Stimulated activated CD8-positive, alpha-beta memory T cell treated with anti-CD3 and anti-CD28 coated beads, Interleukin-15, amount 100 ng/mL, for 1 hour (primary cell): ENCODE results near the gene ILK.

Source experiments
- DNase-seq: peaks from one replicate; pipeline ENCODE4 v3.0.0-alpha.2; 2020; ENCODE audit warnings: low read depth

Gene ILK

GRCh38 chr11:6622261-6623171 lies 18.9 kb downstream of the ILK start:
- DNase-seq: no peak

- no peak for DNase-seq
These were observed 20.1 kb downstream of the ILK start for GRCh38 chr11:6623391-6624363.

- DNase-seq: no peak
These were observed 21.7 kb downstream of the ILK start for GRCh38 chr11:6625156-6625831.

GRCh38 chr11:6625832-6626420 lies 22.4 kb downstream of the ILK start:
- no peak for DNase-seq

- no peak for DNase-seq
These were observed 23.6 kb downstream of the ILK start for GRCh38 chr11:6626971-6627761.

- DNase-seq: no peak
These were observed 24.2 kb downstream of the ILK start for GRCh38 chr11:6627762-6628241.

- DNase-seq: no peak
These were observed 25.0 kb downstream of the ILK start for GRCh38 chr11:6628526-6628925.

- DNase-seq: no peak
These were observed 26.0 kb downstream of the ILK start for GRCh38 chr11:6629573-6629891.

- no peak for DNase-seq
These were observed 26.5 kb downstream of the ILK start for GRCh38 chr11:6629892-6630631.

- no peak for DNase-seq
These were observed 27.2 kb downstream of the ILK start for GRCh38 chr11:6630632-6631291.

- DNase-seq: no peak
These were observed 27.9 kb downstream of the ILK start for GRCh38 chr11:6631361-6631890.

GRCh38 chr11:6632116-6633073 lies 28.8 kb downstream of the ILK start:
- DNase-seq: no peak

- no peak for DNase-seq
These were observed 30.1 kb downstream of the ILK start for GRCh38 chr11:6633422-6634408.

- no peak for DNase-seq
These were observed 31.0 kb downstream of the ILK start for GRCh38 chr11:6634534-6634933.

GRCh38 chr11:6635082-6635932 lies 31.7 kb downstream of the ILK start:
- DNase-seq: no peak

- no peak for DNase-seq
These were observed 32.9 kb downstream of the ILK start for GRCh38 chr11:6636480-6636879.
